CD14-positive monocyte (primary cell): ENCODE measurements around the gene RPL29. TPM values are rescaled to one million over a fixed set of nuclear protein-coding genes. Genes with fewer than 3 reads are reported as not detected.

ENCODE experiments used
- DNase-seq, 3 donors: peaks; one replicate each; pipeline ENCODE4 v3.0.0-alpha.2; 2011 to 2022
- H2AFZ ChIP-seq: 2 replicates; pipeline ENCODE4 v1.6.0; 2012; ENCODE audit warnings: mild to moderate bottlenecking, low read depth, low read length, inconsistent platforms; ENCODE audit not compliant: insufficient read depth, poor library complexity, severe bottlenecking
- H3K27ac ChIP-seq, 2 donors: 1 replicate in 1 of 2; 2 replicates in 1 of 2; pipeline ENCODE4 v1.5.1; 2012 to 2013; ENCODE audit warnings: low read length in 2 of 2, control low read depth in 1 of 2, inconsistent platforms in 1 of 2, low read depth in 1 of 2, mild to moderate bottlenecking in 1 of 2
- H3K27me3 ChIP-seq, 2 donors: one replicate each; pipeline versions ENCODE4 v1.6.0 to v1.6.1; 2011 to 2013; ENCODE audit warnings: low read length in 2 of 2; ENCODE audit not compliant: control insufficient read depth in 2 of 2, insufficient read depth in 2 of 2
- H3K36me3 ChIP-seq, 2 donors: replicated peaks in 1 of 2; 1 replicate in 1 of 2; 2 replicates in 1 of 2; pipeline versions ENCODE4 v1.5.1 to v1.6.1; 2012 to 2013; ENCODE audit warnings: low read length in 2 of 2, control low read depth in 1 of 2, inconsistent platforms in 1 of 2, mild to moderate bottlenecking in 1 of 2; ENCODE audit not compliant: insufficient read depth in 2 of 2, control insufficient read depth in 1 of 2
- H3K4me1 ChIP-seq, 2 donors: 1 replicate in 1 of 2; 2 replicates in 1 of 2; pipeline versions ENCODE4 v1.5.1 to v1.6.1; 2012 to 2013; ENCODE audit warnings: low read length in 2 of 2, control low read depth in 1 of 2, inconsistent platforms in 1 of 2, mild to moderate bottlenecking in 1 of 2, moderate library complexity in 1 of 2; ENCODE audit not compliant: insufficient read depth in 2 of 2, control insufficient read depth in 1 of 2
- H3K4me2 ChIP-seq: replicated peaks from 2 replicates; pipeline ENCODE3; 2012; ENCODE audit warnings: low read length, moderate library complexity, mild to moderate bottlenecking; ENCODE audit not compliant: poor library complexity, severe bottlenecking; ENCODE audit errors: extremely low read depth
- H3K4me3 ChIP-seq, 3 experiments: fragments of 200-600 bp in 1 of 3; sonication (generic) in 1 of 3; replicated peaks in 1 of 3; 1 replicate in 2 of 3; 2 replicates in 1 of 3; pipeline ENCODE4 v1.5.1; 2011 to 2013; ENCODE audit warnings: low read length in 3 of 3, mild to moderate bottlenecking in 3 of 3, control low read depth in 2 of 3, low read depth in 2 of 3, inconsistent platforms in 1 of 3, moderate library complexity in 1 of 3
- H3K79me2 ChIP-seq: 2 replicates; pipeline ENCODE4 v1.6.0; 2012; ENCODE audit warnings: mild to moderate bottlenecking, control low read depth, inconsistent platforms, low read length, moderate library complexity; ENCODE audit not compliant: insufficient read depth
- H3K9ac ChIP-seq: 2 replicates; pipeline ENCODE4 v1.6.0; 2017; ENCODE audit warnings: low read length, mild to moderate bottlenecking; ENCODE audit not compliant: insufficient read depth, poor library complexity, severe bottlenecking
- H3K9me3 ChIP-seq, 2 donors: replicated peaks in 1 of 2; 1 replicate in 1 of 2; 2 replicates in 1 of 2; pipeline versions ENCODE4 v1.5.1 to v1.6.1; 2012 to 2013; ENCODE audit warnings: low read length in 2 of 2, control low read depth in 1 of 2; ENCODE audit not compliant: control insufficient read depth in 1 of 2, insufficient read depth in 1 of 2
- H4K20me1 ChIP-seq: 2 replicates; pipeline ENCODE4 v1.6.0; 2012; ENCODE audit warnings: mild to moderate bottlenecking, low read length, control low read depth, moderate library complexity; ENCODE audit not compliant: insufficient read depth
- H3K27ac Mint-ChIP-seq, 7 donors: one replicate each; pipeline ENCODE4 v1.8.0; 2020; ENCODE audit warnings: mild to moderate bottlenecking in 7 of 7, mixed read lengths in 7 of 7, moderate library complexity in 6 of 7, inconsistent platforms in 2 of 7
- H3K27me3 Mint-ChIP-seq, 3 donors: one replicate each; pipeline ENCODE4 v1.8.0; 2021 to 2022; ENCODE audit warnings: low read depth in 3 of 3, mild to moderate bottlenecking in 3 of 3, mixed read lengths in 3 of 3, moderate library complexity in 3 of 3, inconsistent platforms in 1 of 3
- H3K36me3 Mint-ChIP-seq, 2 donors: one replicate each; pipeline ENCODE4 v1.8.0; 2020; ENCODE audit warnings: mixed read lengths in 2 of 2, inconsistent platforms in 1 of 2, mild to moderate bottlenecking in 1 of 2
- H3K4me1 Mint-ChIP-seq: one replicate; pipeline ENCODE4 v1.8.0; 2020; ENCODE audit warnings: mild to moderate bottlenecking, mixed read lengths
- H3K4me3 Mint-ChIP-seq, 2 donors: one replicate each; pipeline ENCODE4 v1.8.0; 2020; ENCODE audit warnings: mild to moderate bottlenecking in 2 of 2, mixed read lengths in 2 of 2, moderate library complexity in 1 of 2
- H3K9me3 Mint-ChIP-seq, 7 donors: one replicate each; pipeline ENCODE4 v1.8.0; 2020 to 2022; ENCODE audit warnings: mixed read lengths in 7 of 7, mild to moderate bottlenecking in 6 of 7, moderate library complexity in 6 of 7, inconsistent platforms in 2 of 7
- WGBS: methylation state at CpG from one replicate; pipeline ENCODE4 v1.1.5; 2013; ENCODE audit warnings: missing lambda C conversion rate; ENCODE audit not compliant: insufficient coverage; 5-methylcytosine and 5-hydroxymethylcytosine counted together
- intact Hi-C, 2 donors: fragments of 100-400 bp; cut with micrococcal nuclease; formaldehyde crosslinking; loops; one replicate each; pipeline versions ENCODE4 v1.15.0 to v1.15.1; 2023
- polyA plus RNA-seq, 3 donors: library from polyadenylated mRNA; depleted of rRNA in 1 of 3; unstranded in 2 of 3; stranded (reverse) in 1 of 3; fragments of 300-500 nt in 2 of 3; fragments of >200 nt in 1 of 3; fragmentation: Illumina TruSeq in 2 of 3; gene quantifications; 1 replicate in 2 of 3; 2 replicates in 1 of 3; pipeline ENCODE4 v1.2.3, GENCODE V29; 2012 to 2021
- small RNA-seq: library from RNA; depleted of rRNA; stranded (forward); fragments of <200 nt; gene quantifications from one replicate; pipeline ENCODE3, GENCODE V24; 2012; ENCODE audit warnings: low read depth; ENCODE audit not compliant: insufficient read length
- TF ChIP-seq, protein P1 (sequence below): fragments of 200-600 bp; IDR thresholded peaks from one replicate; pipeline ENCODE4 v1.8.0; 2022; ENCODE audit warnings: antibody characterized with exemption, mild to moderate bottlenecking

The RPL29 gene
- polyA plus RNA-seq, 3 donors: 753 to 2,360 (median 856) TPM

DNA sequence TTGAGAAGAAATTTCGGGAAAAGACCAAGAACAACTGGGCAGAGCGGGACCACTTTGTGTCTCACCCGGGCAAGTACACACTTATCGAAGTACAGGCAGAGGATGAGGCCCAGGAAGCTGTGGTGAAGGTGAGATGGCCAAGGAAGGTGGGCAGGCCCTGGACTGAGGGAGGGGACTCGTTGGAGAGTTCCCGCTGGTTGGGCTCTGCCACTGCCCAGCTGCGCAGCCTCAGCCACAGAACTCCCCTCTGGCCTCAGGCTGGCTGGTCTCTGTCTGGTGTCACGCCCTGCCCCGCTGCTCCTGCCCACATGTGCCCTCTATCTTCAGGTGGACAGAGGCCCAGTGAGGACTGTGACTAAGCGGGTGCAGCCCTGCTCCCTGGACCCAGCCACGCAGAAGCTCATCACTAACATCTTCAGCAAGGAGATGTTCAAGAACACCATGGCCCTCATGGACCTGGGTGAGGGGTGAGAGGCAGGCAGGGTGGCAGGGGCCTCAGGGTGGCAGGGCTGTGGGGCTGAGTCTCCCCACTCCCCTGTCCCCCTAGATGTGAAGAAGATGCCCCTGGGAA lies 51.2 kb downstream of the RPL29 start:
- Histone ChIP-seq H3K4me3 (no peak overlapping the region), H3K4me1 (peaks cover 22 to 27% of the 10 kb centered on the region in 2 donors), H3K9me3 (no peaks in the 10 kb centered on the region), H3K9ac (no peak overlapping the region), H3K27ac (no peak overlapping the region), H2AFZ (no peak overlapping the region), H3K27me3 (no peaks in the 10 kb centered on the region), H3K36me3 (no peaks in the 10 kb centered on the region), H3K4me2 (no peak overlapping the region), H3K79me2 (peaks cover 15% of the 10 kb centered on the region), H4K20me1 (no peaks in the 10 kb centered on the region)
- no peak overlapping the region for H3K4me3 Mint-ChIP-seq
- intact Hi-C loops: loop anchor here (5.0 kb wide), 3 partner anchors 113 to 198 kb away; partner anchors contain the start of gene DUSP7 (in 1 of the 2)
- H3K27ac Mint-ChIP-seq: peak overlapping the region in 1 of 7 donors; percentile 4
- H3K27me3 Mint-ChIP-seq: peaks cover 0 to 4% (median 2%) of the 10 kb centered on the region in 3 donors
- H3K36me3 Mint-ChIP-seq: peaks cover 0 to 3% of the 10 kb centered on the region in 2 donors
- peaks cover 0 to 1% (median 0%) of the 10 kb centered on the region in 7 donors for H3K9me3 Mint-ChIP-seq
- DNase-seq: no peak
- 98% methylated on average over 9 of the region's 11 CpGs for WGBS
- TF ChIP-seq, protein P1, sequence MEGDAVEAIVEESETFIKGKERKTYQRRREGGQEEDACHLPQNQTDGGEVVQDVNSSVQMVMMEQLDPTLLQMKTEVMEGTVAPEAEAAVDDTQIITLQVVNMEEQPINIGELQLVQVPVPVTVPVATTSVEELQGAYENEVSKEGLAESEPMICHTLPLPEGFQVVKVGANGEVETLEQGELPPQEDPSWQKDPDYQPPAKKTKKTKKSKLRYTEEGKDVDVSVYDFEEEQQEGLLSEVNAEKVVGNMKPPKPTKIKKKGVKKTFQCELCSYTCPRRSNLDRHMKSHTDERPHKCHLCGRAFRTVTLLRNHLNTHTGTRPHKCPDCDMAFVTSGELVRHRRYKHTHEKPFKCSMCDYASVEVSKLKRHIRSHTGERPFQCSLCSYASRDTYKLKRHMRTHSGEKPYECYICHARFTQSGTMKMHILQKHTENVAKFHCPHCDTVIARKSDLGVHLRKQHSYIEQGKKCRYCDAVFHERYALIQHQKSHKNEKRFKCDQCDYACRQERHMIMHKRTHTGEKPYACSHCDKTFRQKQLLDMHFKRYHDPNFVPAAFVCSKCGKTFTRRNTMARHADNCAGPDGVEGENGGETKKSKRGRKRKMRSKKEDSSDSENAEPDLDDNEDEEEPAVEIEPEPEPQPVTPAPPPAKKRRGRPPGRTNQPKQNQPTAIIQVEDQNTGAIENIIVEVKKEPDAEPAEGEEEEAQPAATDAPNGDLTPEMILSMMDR: no peak
- H3K4me1 Mint-ChIP-seq: peaks cover 26% of the 10 kb centered on the region

Small RNA genes lying within 50 kb of the gene (small RNA-seq; reads per million reads assigned to genes)
- not detected for gene AC115284.1

Other genes starting within 250 kb of the RPL29 start
- gene IQCF6, start 216.7 kb downstream of the RPL29 start, polyA plus RNA-seq: not detected
- gene IQCF2, start 134.3 kb downstream of the RPL29 start, polyA plus RNA-seq: not detected
- gene IQCF5, start 120.3 kb downstream of the RPL29 start, polyA plus RNA-seq: not detected
- gene IQCF1, start 92.5 kb downstream of the RPL29 start, polyA plus RNA-seq: not detected
- gene RRP9, start 54.0 kb downstream of the RPL29 start, polyA plus RNA-seq: 10 to 100 TPM in 1 of 3 donors, 1 to 10 TPM in 2; 6.7 to 10.4 (median 9.9) TPM
- 1 to 10 TPM; 1.2 to 6.9 (median 1.7) TPM for gene PARP3, start 53.5 kb downstream of the RPL29 start, polyA plus RNA-seq
- gene GPR62, start 40.5 kb downstream of the RPL29 start, polyA plus RNA-seq: not detected
- 1 to 10 TPM in 1 of 3 donors, under 1 TPM in 2; 0.09 to 1.3 (median 0.22) TPM for gene PCBP4, start 28.4 kb downstream of the RPL29 start, polyA plus RNA-seq
- 10 to 100 TPM; 20.3 to 31.2 (median 23.4) TPM for gene ABHD14B, start 21.8 kb downstream of the RPL29 start, polyA plus RNA-seq
- gene ABHD14A, start 20.8 kb downstream of the RPL29 start, polyA plus RNA-seq: 10 to 100 TPM in 2 of 3 donors, 1 to 10 TPM in 1; 6.9 to 13.2 (median 11.7) TPM
- gene ACY1, start 12.4 kb downstream of the RPL29 start, polyA plus RNA-seq: 10 to 100 TPM; 13.3 to 18.0 (median 14.5) TPM
- 10 to 100 TPM in 1 of 3 donors, 1 to 10 TPM in 2; 2.8 to 36.8 (median 3.9) TPM for gene DUSP7, start 60.7 kb upstream of the RPL29 start, polyA plus RNA-seq
- 1 to 10 TPM; 1.2 to 2.0 (median 1.5) TPM for gene POC1A, start 158.5 kb upstream of the RPL29 start, polyA plus RNA-seq
- 10 to 100 TPM; 20.9 to 84.7 (median 38.7) TPM for gene ALAS1, start 202.3 kb upstream of the RPL29 start, polyA plus RNA-seq
- under 1 TPM in 1 of 3 donors, not detected in 2; 0.91 TPM for gene TLR9, start 229.8 kb upstream of the RPL29 start, polyA plus RNA-seq
- 100 to 1,000 TPM; 141 to 199 (median 176) TPM for gene TWF2, start 243.3 kb upstream of the RPL29 start, polyA plus RNA-seq
- 100 to 1,000 TPM in 2 of 3 donors, 10 to 100 TPM in 1; 92.8 to 144 (median 120) TPM for gene PPM1M, start 249.9 kb upstream of the RPL29 start, polyA plus RNA-seq